Lower leg skin (tissue), 3 donors: ENCODE measurements around the gene C10orf71.

Experiments used
- POLR2A ChIP-seq, 2 donors: fragments of 450-650 bp; IDR thresholded peaks; one replicate each; pipeline ENCODE4 v1.6.1; 2016 to 2017; ENCODE audit warnings: antibody characterized with exemption in 2 of 2, mild to moderate bottlenecking in 1 of 2, moderate library complexity in 1 of 2
- TF ChIP-seq, protein P1 (sequence below), 3 donors: fragments of 450-650 bp; IDR thresholded peaks; one replicate each; pipeline ENCODE4 v1.5.1; 2016; ENCODE audit warnings: antibody characterized with exemption in 3 of 3, mild to moderate bottlenecking in 3 of 3, moderate library complexity in 2 of 3

DNA sequence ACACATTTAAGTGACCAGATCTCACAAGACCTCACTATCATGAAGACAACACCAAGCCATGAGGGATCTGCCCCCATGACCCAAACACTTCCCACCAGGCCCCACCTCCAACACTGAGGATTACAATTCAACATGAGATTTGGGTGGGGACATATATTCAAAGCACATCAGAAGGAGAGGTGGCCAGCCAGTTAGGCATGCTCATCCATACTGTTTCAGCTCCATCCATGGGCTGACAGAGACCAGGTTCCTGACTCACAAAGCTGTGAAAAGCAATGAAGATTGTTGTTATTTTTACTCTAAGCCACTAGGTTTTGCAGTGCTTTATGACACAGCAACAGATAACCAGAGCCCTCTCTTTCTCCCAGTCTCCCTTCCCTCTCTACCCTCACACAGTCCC is 36.0 kb downstream of the C10orf71 start:
- TF ChIP-seq, protein P1, sequence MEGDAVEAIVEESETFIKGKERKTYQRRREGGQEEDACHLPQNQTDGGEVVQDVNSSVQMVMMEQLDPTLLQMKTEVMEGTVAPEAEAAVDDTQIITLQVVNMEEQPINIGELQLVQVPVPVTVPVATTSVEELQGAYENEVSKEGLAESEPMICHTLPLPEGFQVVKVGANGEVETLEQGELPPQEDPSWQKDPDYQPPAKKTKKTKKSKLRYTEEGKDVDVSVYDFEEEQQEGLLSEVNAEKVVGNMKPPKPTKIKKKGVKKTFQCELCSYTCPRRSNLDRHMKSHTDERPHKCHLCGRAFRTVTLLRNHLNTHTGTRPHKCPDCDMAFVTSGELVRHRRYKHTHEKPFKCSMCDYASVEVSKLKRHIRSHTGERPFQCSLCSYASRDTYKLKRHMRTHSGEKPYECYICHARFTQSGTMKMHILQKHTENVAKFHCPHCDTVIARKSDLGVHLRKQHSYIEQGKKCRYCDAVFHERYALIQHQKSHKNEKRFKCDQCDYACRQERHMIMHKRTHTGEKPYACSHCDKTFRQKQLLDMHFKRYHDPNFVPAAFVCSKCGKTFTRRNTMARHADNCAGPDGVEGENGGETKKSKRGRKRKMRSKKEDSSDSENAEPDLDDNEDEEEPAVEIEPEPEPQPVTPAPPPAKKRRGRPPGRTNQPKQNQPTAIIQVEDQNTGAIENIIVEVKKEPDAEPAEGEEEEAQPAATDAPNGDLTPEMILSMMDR (IDR thresholded peaks at IDR 0.05) = no peak
- no peak for TF ChIP-seq POLR2A (IDR thresholded peaks at IDR 0.05)
